ENCODE data around the gene KCP. TPM values are rescaled to one million over a fixed set of nuclear protein-coding genes. Genes with fewer than 3 reads are reported as not detected.
A peak's percentile ranks its signal among the peaks of the same experiment; 100 is the strongest.

KCP gene
- 0.12 TPM for total RNA-seq (2013)
- polyA plus RNA-seq: under 1 TPM in 2 of 3 donors, not detected in 1; 0.11 to 0.16 TPM
- 0.55 and 0.64 TPM in 2 replicates for polyA minus RNA-seq
- total RNA-seq: 1.4 to 11.4 (median 5.2) reads per million in 11 experiments

- peak in 1 of 3 donors; percentile 1 for DNase-seq
- Mint-ChIP-seq H3K27ac (peak within 1 kb of the TSS in 1 of 7 donors; percentile 6), H3K27me3 (ENCODE audit: low read depth in 3 of 3) (peaks cover 45 to 64% (median 52%) of the 10 kb centered on the region in 3 donors), H3K9me3 (peaks cover 2 to 8% (median 3%) of the 10 kb centered on the region in 7 donors), H3K4me3 (peak within 1 kb of the TSS; percentile 45 to 78), H3K4me1 (peaks cover 36% of the 10 kb centered on the region), H3K36me3 (peaks cover 3 to 16% of the 10 kb centered on the region in 2 donors)
- H3K4me2 ChIP-seq (replicated peaks; ENCODE audit: extremely low read depth, low read length, poor library complexity, severe bottlenecking): peak within 1 kb of the TSS; percentile 59
- peak within 1 kb of the TSS; percentile 63 for H2AFZ ChIP-seq (ENCODE audit: insufficient read depth, low read depth, low read length, poor library complexity, severe bottlenecking)
- peaks cover 0 to 3% of the 10 kb centered on the region in 2 donors for H3K9me3 ChIP-seq (replicated peaks in 1 of 2; ENCODE audit: control insufficient read depth in 1 of 2, insufficient read depth in 1 of 2, low read length in 2 of 2)
- intact Hi-C loops (cut with micrococcal nuclease): no loop called here
- no peaks in the 10 kb centered on the region for H4K20me1 ChIP-seq (ENCODE audit: insufficient read depth, low read length)
- no peak within 1 kb of the TSS for H3K27ac ChIP-seq (ENCODE audit: low read depth in 1 of 2, low read length in 2 of 2)
- H3K36me3 ChIP-seq (replicated peaks in 1 of 2; ENCODE audit: control insufficient read depth in 1 of 2, insufficient read depth in 2 of 2, low read length in 2 of 2): no peaks in the 10 kb centered on the region
- H3K9ac ChIP-seq (ENCODE audit: insufficient read depth, low read length, poor library complexity, severe bottlenecking): no peak within 1 kb of the TSS
- H3K4me3 ChIP-seq (replicated peaks in 1 of 3; ENCODE audit: low read depth in 2 of 3, low read length in 3 of 3): peak within 1 kb of the TSS in 1 of 3 experiments; percentile 45
- H3K79me2 ChIP-seq (ENCODE audit: insufficient read depth, low read length): no peaks in the 10 kb centered on the region
- no peak for TF ChIP-seq CTCF (IDR thresholded peaks at IDR 0.05)
- H3K4me1 ChIP-seq (ENCODE audit: control insufficient read depth in 1 of 2, insufficient read depth in 2 of 2, low read length in 2 of 2): peaks cover 23 to 30% of the 10 kb centered on the region in 2 donors
- H3K27me3 ChIP-seq (ENCODE audit: control insufficient read depth in 2 of 2, insufficient read depth in 2 of 2, low read length in 2 of 2): peaks cover 17 to 51% of the 10 kb centered on the region in 2 donors
- whole genome bisulfite sequencing (ENCODE audit: insufficient coverage): 47% methylated on average over 27 of the region's 34 CpGs
These were observed at the start of gene KCP for GRCh38 chr7:128910569-128910945. KCP (minus strand) TSS chr7:128910709; CDS start chr7:128910676, 33 bp downstream.

- intact Hi-C loops (cut with micrococcal nuclease): no loop called here
- H3K4me1 Mint-ChIP-seq: peaks cover 14% of the 10 kb centered on the region
- peaks cover 60 to 92% of the 10 kb centered on the region in 2 donors for H3K36me3 ChIP-seq (replicated peaks in 1 of 2; ENCODE audit: control insufficient read depth in 1 of 2, insufficient read depth in 2 of 2, low read length in 2 of 2)
- H3K9me3 Mint-ChIP-seq: no peaks in the 10 kb centered on the region
- peaks cover 74 to 90% of the 10 kb centered on the region in 2 donors for H3K36me3 Mint-ChIP-seq
- H3K4me3 Mint-ChIP-seq: no peak overlapping the region
- 96% methylated on average over 4 of the region's 4 CpGs for WGBS (ENCODE audit: insufficient coverage)
- H3K27me3 ChIP-seq (ENCODE audit: control insufficient read depth in 2 of 2, insufficient read depth in 2 of 2, low read length in 2 of 2): no peaks in the 10 kb centered on the region
- H3K79me2 ChIP-seq (ENCODE audit: insufficient read depth, low read length): no peaks in the 10 kb centered on the region
- peaks cover 10% of the 10 kb centered on the region for H4K20me1 ChIP-seq (ENCODE audit: insufficient read depth, low read length)
- DNase-seq: no peak
- no peak overlapping the region for H3K27ac ChIP-seq (ENCODE audit: low read depth in 1 of 2, low read length in 2 of 2)
- H3K4me1 ChIP-seq (ENCODE audit: control insufficient read depth in 1 of 2, insufficient read depth in 2 of 2, low read length in 2 of 2): peaks cover 0 to 3% of the 10 kb centered on the region in 2 donors
- peak overlapping the region in 1 of 7 donors; percentile 37 for H3K27ac Mint-ChIP-seq
- no peak overlapping the region for H3K9ac ChIP-seq (ENCODE audit: insufficient read depth, low read length, poor library complexity, severe bottlenecking)
- no peak overlapping the region for H2AFZ ChIP-seq (ENCODE audit: insufficient read depth, low read depth, low read length, poor library complexity, severe bottlenecking)
- no peaks in the 10 kb centered on the region for H3K9me3 ChIP-seq (replicated peaks in 1 of 2; ENCODE audit: control insufficient read depth in 1 of 2, insufficient read depth in 1 of 2, low read length in 2 of 2)
- no peaks in the 10 kb centered on the region for H3K27me3 Mint-ChIP-seq (ENCODE audit: low read depth in 3 of 3)
- H3K4me3 ChIP-seq (replicated peaks in 1 of 3; ENCODE audit: low read depth in 2 of 3, low read length in 3 of 3): no peak overlapping the region
- no peak for TF ChIP-seq CTCF (IDR thresholded peaks at IDR 0.05)
- no peak overlapping the region for H3K4me2 ChIP-seq (replicated peaks; ENCODE audit: extremely low read depth, low read length, poor library complexity, severe bottlenecking)
These were observed 48.8 kb upstream of the KCP start for GRCh38 chr7:128959296-128959695.

All from CD14-positive monocyte (primary cell).